Measurements from ENCODE around the gene CDK5. TPM values are rescaled to one million over a fixed set of nuclear protein-coding genes. Genes with fewer than 3 reads are reported as not detected.
A peak's percentile ranks its signal among the peaks of the same experiment; 100 is the strongest.

Gene CDK5
- total and polyA plus RNA-seq, 2 donors (not counting 1 experiment from before 2014, with no cell fraction given) = 15.1 to 27.7 TPM

GRCh38 chr7:151025924-151026671 is 31.6 kb downstream of the CDK5 start:
- no peak for TF ChIP-seq EZH2 (IDR thresholded peaks at IDR 0.05; ENCODE audit: low read length, missing control alignments)
- TF ChIP-seq, protein P1, sequence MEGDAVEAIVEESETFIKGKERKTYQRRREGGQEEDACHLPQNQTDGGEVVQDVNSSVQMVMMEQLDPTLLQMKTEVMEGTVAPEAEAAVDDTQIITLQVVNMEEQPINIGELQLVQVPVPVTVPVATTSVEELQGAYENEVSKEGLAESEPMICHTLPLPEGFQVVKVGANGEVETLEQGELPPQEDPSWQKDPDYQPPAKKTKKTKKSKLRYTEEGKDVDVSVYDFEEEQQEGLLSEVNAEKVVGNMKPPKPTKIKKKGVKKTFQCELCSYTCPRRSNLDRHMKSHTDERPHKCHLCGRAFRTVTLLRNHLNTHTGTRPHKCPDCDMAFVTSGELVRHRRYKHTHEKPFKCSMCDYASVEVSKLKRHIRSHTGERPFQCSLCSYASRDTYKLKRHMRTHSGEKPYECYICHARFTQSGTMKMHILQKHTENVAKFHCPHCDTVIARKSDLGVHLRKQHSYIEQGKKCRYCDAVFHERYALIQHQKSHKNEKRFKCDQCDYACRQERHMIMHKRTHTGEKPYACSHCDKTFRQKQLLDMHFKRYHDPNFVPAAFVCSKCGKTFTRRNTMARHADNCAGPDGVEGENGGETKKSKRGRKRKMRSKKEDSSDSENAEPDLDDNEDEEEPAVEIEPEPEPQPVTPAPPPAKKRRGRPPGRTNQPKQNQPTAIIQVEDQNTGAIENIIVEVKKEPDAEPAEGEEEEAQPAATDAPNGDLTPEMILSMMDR (conservative IDR thresholded peaks at IDR 0.05 in 1 of 2, IDR thresholded peaks at IDR 0.05 in 1 of 2; ENCODE audit: low read depth in 1 of 2, low read length in 2 of 2) = no peak
- Histone ChIP-seq H4K20me1 (ENCODE audit: control insufficient read depth, extremely low read depth, insufficient read depth, low read length) (no peaks in the 10 kb centered on the region), H3K4me1 (ENCODE audit: control insufficient read depth, extremely low read depth, insufficient read depth, low read length) (no peaks in the 10 kb centered on the region), H2AFZ (ENCODE audit: low read length) (no peak overlapping the region), H3K4me3 (replicated peaks in 1 of 4; ENCODE audit: control extremely low read depth in 1 of 4, insufficient read depth in 1 of 4, low read depth in 3 of 4, low read length in 4 of 4) (no peak overlapping the region), H3K27me3 (ENCODE audit: control insufficient read depth, insufficient read depth, low read length) (peaks cover 12% of the 10 kb centered on the region), H3K27ac (ENCODE audit: insufficient read depth, low read length) (no peak overlapping the region), H3K79me2 (ENCODE audit: control insufficient read depth, insufficient read depth, low read length) (peaks cover 2% of the 10 kb centered on the region), H3K9me3 (ENCODE audit: control insufficient read depth, insufficient read depth, low read depth, low read length) (no peaks in the 10 kb centered on the region), H3K4me2 (ENCODE audit: extremely low read depth, insufficient read depth, low read length) (no peak overlapping the region), H3K9ac (ENCODE audit: insufficient read depth, low read length) (no peak overlapping the region), H3K36me3 (ENCODE audit: control insufficient read depth, insufficient read depth, low read length) (no peaks in the 10 kb centered on the region)
- peak in 1 of 2 donors; percentile 55 for DNase-seq (ENCODE audit: low read depth in 2 of 2)

- Histone ChIP-seq H3K4me3 (replicated peaks in 1 of 4; ENCODE audit: control extremely low read depth in 1 of 4, insufficient read depth in 1 of 4, low read depth in 3 of 4, low read length in 4 of 4) (no peak within 1 kb of the TSS), H3K27ac (ENCODE audit: insufficient read depth, low read length) (no peak within 1 kb of the TSS), H4K20me1 (ENCODE audit: control insufficient read depth, extremely low read depth, insufficient read depth, low read length) (no peaks in the 10 kb centered on the region), H3K36me3 (ENCODE audit: control insufficient read depth, insufficient read depth, low read length) (no peaks in the 10 kb centered on the region), H3K4me2 (ENCODE audit: extremely low read depth, insufficient read depth, low read length) (no peak within 1 kb of the TSS), H3K27me3 (ENCODE audit: control insufficient read depth, insufficient read depth, low read length) (peaks cover 23% of the 10 kb centered on the region), H3K9ac (ENCODE audit: insufficient read depth, low read length) (no peak within 1 kb of the TSS), H3K9me3 (ENCODE audit: control insufficient read depth, insufficient read depth, low read depth, low read length) (no peaks in the 10 kb centered on the region), H3K79me2 (ENCODE audit: control insufficient read depth, insufficient read depth, low read length) (peaks cover 2% of the 10 kb centered on the region), H3K4me1 (ENCODE audit: control insufficient read depth, extremely low read depth, insufficient read depth, low read length) (no peaks in the 10 kb centered on the region), H2AFZ (ENCODE audit: low read length) (no peak within 1 kb of the TSS)
- no peak for DNase-seq (ENCODE audit: low read depth in 2 of 2)
- no peak for TF ChIP-seq EZH2 (IDR thresholded peaks at IDR 0.05; ENCODE audit: low read length, missing control alignments)
- TF ChIP-seq, protein P1 (conservative IDR thresholded peaks at IDR 0.05 in 1 of 2, IDR thresholded peaks at IDR 0.05 in 1 of 2; ENCODE audit: low read depth in 1 of 2, low read length in 2 of 2) = no peak
Measured at GRCh38 chr7:151024435-151025056, 33.2 kb downstream of the CDK5 start, which contains the start of gene ATG9B. TSS of gene ATG9B (minus strand) at chr7:151024494. CDS start at chr7:151024423, 71 bp downstream.

GRCh38 chr7:151023232-151023631 is 34.5 kb downstream of the CDK5 start:
- peaks cover 4% of the 10 kb centered on the region for H3K4me1 ChIP-seq (ENCODE audit: control insufficient read depth, extremely low read depth, insufficient read depth, low read length)
- H2AFZ ChIP-seq (ENCODE audit: low read length) = no peak overlapping the region
- H3K36me3 ChIP-seq (ENCODE audit: control insufficient read depth, insufficient read depth, low read length) = no peaks in the 10 kb centered on the region
- no peak overlapping the region for H3K27ac ChIP-seq (ENCODE audit: insufficient read depth, low read length)
- no peak overlapping the region for H3K9ac ChIP-seq (ENCODE audit: insufficient read depth, low read length)
- no peak overlapping the region for H3K4me3 ChIP-seq (replicated peaks in 1 of 4; ENCODE audit: control extremely low read depth in 1 of 4, insufficient read depth in 1 of 4, low read depth in 3 of 4, low read length in 4 of 4)
- H3K79me2 ChIP-seq (ENCODE audit: control insufficient read depth, insufficient read depth, low read length) = no peaks in the 10 kb centered on the region
- TF ChIP-seq EZH2 (IDR thresholded peaks at IDR 0.05; ENCODE audit: low read length, missing control alignments) = no peak
- TF ChIP-seq, protein P1 (conservative IDR thresholded peaks at IDR 0.05 in 1 of 2, IDR thresholded peaks at IDR 0.05 in 1 of 2; ENCODE audit: low read depth in 1 of 2, low read length in 2 of 2) = no peak
- no peaks in the 10 kb centered on the region for H3K9me3 ChIP-seq (ENCODE audit: control insufficient read depth, insufficient read depth, low read depth, low read length)
- peaks cover 35% of the 10 kb centered on the region for H3K27me3 ChIP-seq (ENCODE audit: control insufficient read depth, insufficient read depth, low read length)
- no peak overlapping the region for H3K4me2 ChIP-seq (ENCODE audit: extremely low read depth, insufficient read depth, low read length)
- no peaks in the 10 kb centered on the region for H4K20me1 ChIP-seq (ENCODE audit: control insufficient read depth, extremely low read depth, insufficient read depth, low read length)
- no peak for DNase-seq (ENCODE audit: low read depth in 2 of 2)

Data from fibroblast of lung (primary cell).